Skeletal muscle satellite cell (primary cell): Measurements from ENCODE around the gene ALX4.
A peak's percentile ranks its signal among the peaks of the same experiment; 100 is the strongest.

Experiments used
- H3K27me3 ChIP-seq: 2 replicates; pipeline ENCODE4 v1.7.0; 2013; ENCODE audit warnings: low read length; ENCODE audit not compliant: control insufficient read depth, insufficient read depth
- H3K36me3 ChIP-seq: 2 replicates; pipeline ENCODE4 v1.7.0; 2013; ENCODE audit warnings: mild to moderate bottlenecking, control low read depth, low read length; ENCODE audit not compliant: insufficient read depth
- H3K4me1 ChIP-seq: 2 replicates; pipeline ENCODE4 v1.7.0; 2013; ENCODE audit warnings: low read length; ENCODE audit not compliant: control insufficient read depth, insufficient read depth
- H3K4me2 ChIP-seq: 2 replicates; pipeline ENCODE4 v1.7.0; 2013; ENCODE audit warnings: mild to moderate bottlenecking, low read length
- H3K4me3 ChIP-seq: 2 replicates; pipeline ENCODE4 v1.7.0; 2013; ENCODE audit warnings: low read length
- H3K9ac ChIP-seq: 2 replicates; pipeline ENCODE4 v1.7.0; 2013; ENCODE audit warnings: mild to moderate bottlenecking, low read depth, low read length, moderate library complexity
- H3K9me3 ChIP-seq: replicated peaks from 2 replicates; pipeline ENCODE4 v1.7.0; 2013; ENCODE audit warnings: mild to moderate bottlenecking, control low read depth, low read length

Gene ALX4

GRCh38 chr11:44305026-44305469 lies 4.9 kb downstream of the ALX4 start:
- peak overlapping the region; percentile 71 for H3K4me2 ChIP-seq
- H3K27me3 ChIP-seq: peaks cover 95% of the 10 kb centered on the region
- H3K4me3 ChIP-seq: peak overlapping the region; percentile 58
- H3K36me3 ChIP-seq: no peaks in the 10 kb centered on the region
- no peak overlapping the region for H3K9ac ChIP-seq
- peaks cover 19% of the 10 kb centered on the region for H3K4me1 ChIP-seq
- H3K9me3 ChIP-seq: no peaks in the 10 kb centered on the region

DNA sequence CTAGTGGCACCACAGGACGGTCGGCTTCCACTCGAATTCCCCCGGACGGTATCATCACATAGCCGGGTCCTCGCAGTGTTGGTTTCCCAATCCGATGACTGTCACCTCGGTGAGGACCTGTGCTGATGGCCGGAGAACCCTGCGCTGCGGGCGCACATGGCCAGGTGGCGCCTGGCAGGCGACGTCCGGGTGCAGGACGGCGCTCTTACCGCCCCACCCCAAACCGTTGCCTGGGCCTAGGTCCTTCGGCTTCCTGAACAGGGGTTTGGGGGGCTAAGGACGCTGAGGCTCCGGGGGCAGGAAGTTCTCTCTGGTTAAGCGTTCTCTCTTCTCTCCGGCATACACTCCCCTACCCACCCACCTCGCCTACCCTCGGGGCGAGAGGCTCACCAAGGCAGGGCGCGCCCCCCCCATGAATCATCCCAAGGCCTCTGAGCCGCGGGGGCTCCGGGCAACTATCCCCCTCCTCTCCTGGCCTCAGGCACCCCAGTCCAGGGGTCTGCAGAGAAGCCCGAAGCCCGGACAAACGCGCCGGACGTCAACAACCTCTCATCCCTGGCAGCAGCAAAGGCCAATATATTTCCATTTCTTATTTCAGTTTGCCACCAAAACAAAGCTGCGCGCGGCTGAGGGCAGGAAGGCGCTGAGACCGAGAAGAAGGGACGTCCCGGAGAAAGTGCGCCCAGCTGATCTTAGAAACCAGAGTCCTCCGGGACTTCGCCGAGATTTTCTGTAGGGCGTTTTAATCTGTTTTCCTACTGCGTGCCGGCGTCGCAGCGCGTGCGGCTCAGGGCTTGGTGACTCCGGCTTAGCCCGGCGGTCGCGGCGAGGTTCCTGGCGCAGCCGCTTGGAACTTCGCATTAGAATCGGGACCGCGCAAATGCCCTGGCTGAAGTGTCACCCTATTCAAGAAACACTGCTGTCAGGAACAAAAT lies 5.6 kb downstream of the ALX4 start:
- H3K4me2 ChIP-seq: peak overlapping the region; percentile 71
- H3K36me3 ChIP-seq: no peaks in the 10 kb centered on the region
- H3K9ac ChIP-seq: no peak overlapping the region
- H3K4me3 ChIP-seq: peak overlapping the region; percentile 58
- no peaks in the 10 kb centered on the region for H3K9me3 ChIP-seq
- H3K4me1 ChIP-seq: peaks cover 13% of the 10 kb centered on the region
- H3K27me3 ChIP-seq: peaks cover 88% of the 10 kb centered on the region

DNA sequence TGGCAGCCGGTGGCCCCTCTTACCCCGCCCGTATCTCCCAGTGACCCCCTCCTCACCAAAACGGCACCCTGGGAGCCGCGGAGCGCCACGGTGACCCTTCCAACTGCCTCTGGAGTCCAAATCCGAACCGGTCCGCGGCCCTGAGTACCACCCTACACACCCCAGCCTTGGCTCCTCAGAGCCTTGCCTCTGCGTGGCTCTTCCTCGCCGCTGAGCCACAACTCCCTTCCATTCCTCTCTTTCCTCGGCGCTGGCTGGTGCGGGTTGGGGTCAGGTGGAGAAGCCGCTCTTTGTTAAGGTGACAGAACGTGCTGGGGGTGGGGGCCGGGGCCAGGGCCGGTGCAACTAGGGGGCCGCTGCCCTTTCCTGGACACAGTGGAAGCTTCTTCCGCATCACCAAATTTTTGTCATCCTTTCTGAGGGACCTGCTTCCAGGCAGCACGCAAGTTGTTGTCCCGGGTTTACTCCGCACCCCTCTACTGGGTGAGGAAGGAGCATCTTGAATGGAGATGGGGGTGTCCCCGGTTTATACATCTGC lies 6.5 kb downstream of the ALX4 start:
- no peaks in the 10 kb centered on the region for H3K9me3 ChIP-seq
- H3K4me2 ChIP-seq: no peak overlapping the region
- H3K9ac ChIP-seq: no peak overlapping the region
- no peak overlapping the region for H3K4me3 ChIP-seq
- H3K4me1 ChIP-seq: peaks cover 10% of the 10 kb centered on the region
- no peaks in the 10 kb centered on the region for H3K36me3 ChIP-seq
- peaks cover 84% of the 10 kb centered on the region for H3K27me3 ChIP-seq

DNA sequence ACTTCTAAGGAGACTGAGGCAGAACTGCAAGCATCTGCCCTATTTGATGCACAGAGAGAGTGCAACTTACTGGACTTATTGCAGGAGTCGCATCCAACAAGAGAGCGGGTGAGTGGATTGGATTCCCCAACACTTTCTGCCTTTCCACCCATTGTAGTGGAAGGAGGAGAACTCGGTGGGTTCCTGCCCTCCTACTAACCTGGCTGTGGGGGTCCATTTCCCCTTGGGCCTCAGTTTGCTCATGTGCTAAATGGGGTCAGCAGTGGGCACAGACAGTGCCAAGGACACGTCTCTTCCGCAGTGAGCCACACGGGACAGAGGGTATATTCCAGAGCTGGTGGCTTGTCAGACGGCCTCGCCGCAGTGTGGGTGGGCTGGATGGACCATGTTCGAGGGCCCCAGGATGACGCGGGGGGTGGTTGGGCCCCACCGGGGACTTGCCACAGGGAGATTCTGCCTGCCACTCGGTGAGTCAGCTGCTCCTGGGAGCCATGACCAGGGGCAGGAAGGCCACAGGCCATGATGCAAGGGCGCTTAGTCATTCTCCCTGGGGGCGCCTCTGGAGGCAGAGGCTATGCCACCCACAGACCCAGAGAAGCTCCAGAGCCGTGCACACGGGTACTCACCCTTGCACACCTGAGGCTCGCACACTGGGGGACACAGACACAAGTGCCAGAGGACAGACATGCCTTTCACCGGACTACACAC lies 8.2 kb downstream of the ALX4 start:
- H3K36me3 ChIP-seq: no peaks in the 10 kb centered on the region
- H3K9ac ChIP-seq: no peak overlapping the region
- peaks cover 10% of the 10 kb centered on the region for H3K4me1 ChIP-seq
- no peak overlapping the region for H3K4me2 ChIP-seq
- peaks cover 72% of the 10 kb centered on the region for H3K27me3 ChIP-seq
- H3K9me3 ChIP-seq: no peaks in the 10 kb centered on the region
- no peak overlapping the region for H3K4me3 ChIP-seq

DNA sequence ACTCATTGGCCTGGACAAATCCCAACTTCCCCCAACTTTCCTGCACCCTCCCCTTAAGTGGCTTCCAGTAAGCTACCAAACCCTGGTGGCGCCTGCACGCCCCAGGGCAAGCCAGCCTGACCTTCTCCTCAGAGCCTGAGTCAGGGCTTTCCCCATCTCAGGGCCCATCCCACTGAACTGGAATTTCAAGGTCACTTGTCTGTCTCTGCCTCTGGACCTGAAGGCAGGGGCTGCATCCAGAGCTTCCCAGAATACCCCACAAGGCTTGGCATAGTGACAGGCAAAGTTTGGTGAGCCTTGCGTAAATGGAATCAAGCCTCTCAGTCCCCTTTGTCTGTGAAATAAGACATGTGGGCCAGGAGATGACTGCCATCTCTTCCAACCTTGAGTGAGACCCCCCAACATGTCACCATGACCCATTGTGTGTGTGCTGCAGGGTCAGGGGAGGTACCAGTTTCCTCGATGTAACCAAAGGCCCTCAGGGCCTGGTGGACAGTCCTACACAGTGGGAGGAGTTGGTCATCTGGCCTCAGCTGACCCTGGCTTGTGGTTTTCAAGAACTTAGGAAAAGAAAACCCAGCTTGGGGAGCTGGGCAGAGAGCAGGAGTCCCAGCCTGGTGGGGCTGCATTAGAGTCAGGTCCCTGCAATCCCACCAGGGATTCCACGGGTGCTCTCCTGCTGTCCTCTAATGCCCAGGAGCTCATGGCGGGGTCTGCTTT lies 8.9 kb downstream of the ALX4 start:
- H3K9me3 ChIP-seq: no peaks in the 10 kb centered on the region
- H3K27me3 ChIP-seq: peaks cover 68% of the 10 kb centered on the region
- no peak overlapping the region for H3K4me2 ChIP-seq
- H3K4me3 ChIP-seq: no peak overlapping the region
- H3K36me3 ChIP-seq: no peaks in the 10 kb centered on the region
- H3K9ac ChIP-seq: no peak overlapping the region
- peaks cover 10% of the 10 kb centered on the region for H3K4me1 ChIP-seq

DNA sequence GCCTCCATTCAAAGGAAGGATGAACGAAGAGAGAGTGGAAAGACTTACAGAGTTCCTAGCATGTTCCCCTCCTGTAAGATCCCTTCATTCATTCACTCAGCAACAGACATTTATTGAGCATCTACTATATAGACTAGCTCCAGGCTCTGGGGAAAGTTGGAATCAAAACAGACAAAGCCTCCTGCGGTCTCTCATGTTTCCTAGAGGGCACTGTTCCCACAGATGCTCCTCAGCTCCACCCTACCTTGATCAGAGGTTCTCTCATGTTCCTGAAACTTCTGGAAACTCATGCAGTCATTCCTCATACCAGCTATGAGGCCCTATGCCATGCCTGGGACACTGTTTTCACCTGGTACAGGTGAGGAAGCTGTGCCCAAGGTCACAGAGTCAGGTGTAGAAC lies 11.1 kb downstream of the ALX4 start:
- no peak overlapping the region for H3K4me2 ChIP-seq
- no peaks in the 10 kb centered on the region for H3K9me3 ChIP-seq
- no peaks in the 10 kb centered on the region for H3K36me3 ChIP-seq
- H3K9ac ChIP-seq: no peak overlapping the region
- no peak overlapping the region for H3K4me3 ChIP-seq
- H3K27me3 ChIP-seq: peaks cover 61% of the 10 kb centered on the region
- H3K4me1 ChIP-seq: peaks cover 4% of the 10 kb centered on the region

GRCh38 chr11:44290208-44290607 lies 19.7 kb downstream of the ALX4 start:
- H3K27me3 ChIP-seq: peaks cover 36% of the 10 kb centered on the region
- H3K9me3 ChIP-seq: no peaks in the 10 kb centered on the region

GRCh38 chr11:44288133-44288526 lies 21.8 kb downstream of the ALX4 start:
- Histone ChIP-seq H3K4me3 (no peak overlapping the region), H3K9ac (no peak overlapping the region), H3K27me3 (peaks cover 23% of the 10 kb centered on the region), H3K36me3 (no peaks in the 10 kb centered on the region), H3K4me2 (no peak overlapping the region), H3K9me3 (no peaks in the 10 kb centered on the region), H3K4me1 (peaks cover 3% of the 10 kb centered on the region)

More at GRCh38 chr11:44290208-44290607, 19.7 kb downstream of the ALX4 start:
- Histone ChIP-seq H3K4me1 (peaks cover 3% of the 10 kb centered on the region), H3K36me3 (no peaks in the 10 kb centered on the region), H3K4me2 (no peak overlapping the region), H3K9ac (no peak overlapping the region), H3K4me3 (no peak overlapping the region)

- no peak overlapping the region for H3K4me3 ChIP-seq
- no peaks in the 10 kb centered on the region for H3K36me3 ChIP-seq
- H3K9ac ChIP-seq: no peak overlapping the region
- H3K4me1 ChIP-seq: peaks cover 3% of the 10 kb centered on the region
- no peak overlapping the region for H3K4me2 ChIP-seq
- no peaks in the 10 kb centered on the region for H3K9me3 ChIP-seq
- peaks cover 21% of the 10 kb centered on the region for H3K27me3 ChIP-seq
Observed at GRCh38 chr11:44286911-44287310, 23.0 kb downstream of the ALX4 start.

DNA sequence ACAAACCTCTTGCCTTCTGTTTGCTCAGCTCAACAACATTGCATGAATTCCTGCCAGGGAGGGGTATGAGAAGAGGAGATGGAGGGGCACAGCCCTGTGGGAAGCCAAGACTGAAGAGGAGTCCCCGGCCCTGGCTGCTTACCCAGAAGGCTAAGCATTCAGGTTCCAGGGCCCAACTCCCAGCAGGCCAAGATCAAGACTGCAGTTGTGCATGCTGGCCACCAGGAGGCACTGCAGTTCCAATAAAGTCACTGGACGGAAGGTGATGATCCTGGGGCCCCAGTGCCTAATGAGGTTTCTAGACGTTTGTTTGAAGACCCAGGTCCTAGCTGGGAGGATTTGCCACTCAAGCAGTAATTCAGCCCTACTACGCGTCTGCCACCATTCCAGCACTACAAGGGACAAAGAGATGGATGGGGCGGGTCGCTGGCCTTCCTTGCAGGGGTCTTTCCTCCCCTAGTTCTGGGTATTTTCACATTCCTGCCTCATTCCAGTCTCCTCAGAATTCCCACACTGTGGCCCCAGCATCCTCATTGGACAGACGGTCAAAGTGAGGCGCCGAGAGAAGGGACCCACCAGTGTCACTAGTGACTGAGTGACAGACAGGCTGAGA lies 23.6 kb downstream of the ALX4 start:
- no peaks in the 10 kb centered on the region for H3K36me3 ChIP-seq
- H3K4me2 ChIP-seq: no peak overlapping the region
- no peak overlapping the region for H3K9ac ChIP-seq
- H3K4me1 ChIP-seq: peaks cover 3% of the 10 kb centered on the region
- H3K4me3 ChIP-seq: no peak overlapping the region
- no peaks in the 10 kb centered on the region for H3K9me3 ChIP-seq
- H3K27me3 ChIP-seq: peaks cover 21% of the 10 kb centered on the region

DNA sequence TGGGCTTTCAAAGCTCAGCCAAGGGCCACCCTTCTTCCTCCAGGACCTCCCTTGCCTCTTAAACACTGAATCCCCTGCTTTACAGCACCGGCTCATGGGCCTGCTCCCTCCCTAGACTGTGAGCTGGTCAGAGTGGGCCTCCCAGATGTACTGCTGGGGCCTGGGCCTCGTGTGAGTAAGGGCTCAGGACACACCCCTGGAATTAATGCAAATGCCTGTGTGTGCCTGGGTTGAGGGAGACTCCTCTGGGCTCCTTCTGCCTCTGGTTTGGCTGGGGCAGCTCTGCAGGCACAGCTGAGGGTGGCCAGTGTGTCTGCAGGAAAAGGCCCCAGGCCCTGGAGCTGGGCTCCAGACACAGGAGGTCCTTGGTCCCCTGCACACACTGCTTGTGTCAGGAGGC lies 24.2 kb downstream of the ALX4 start:
- Histone ChIP-seq H3K36me3 (no peaks in the 10 kb centered on the region), H3K4me2 (no peak overlapping the region), H3K9ac (no peak overlapping the region), H3K4me3 (no peak overlapping the region), H3K9me3 (no peaks in the 10 kb centered on the region), H3K4me1 (peaks cover 3% of the 10 kb centered on the region), H3K27me3 (peaks cover 19% of the 10 kb centered on the region)
